NOMO-1 treated with dmso at 0.1 percent for 144 hours (cell line): ENCODE data around the gene PLXNA4.

Experiments used
- DNase-seq: peaks from one replicate; lab custom pipeline; 2025; ENCODE audit not compliant: unreplicated experiment; lab: John Stamatoyannopoulos, UW

The PLXNA4 gene

GRCh38 chr7:132154695-132155471 lies 421.4 kb downstream of the PLXNA4 start:
- DNase-seq: no peak

- DNase-seq: no peak
Measured at GRCh38 chr7:132154248-132154647, 422.0 kb downstream of the PLXNA4 start.

- DNase-seq: no peak
Measured at GRCh38 chr7:132152131-132152889, 424.0 kb downstream of the PLXNA4 start.

- no peak for DNase-seq
Measured at GRCh38 chr7:132150711-132151110, 425.6 kb downstream of the PLXNA4 start.

- DNase-seq: no peak
Measured at GRCh38 chr7:132149436-132150304, 426.6 kb downstream of the PLXNA4 start.

- DNase-seq: no peak
Measured at GRCh38 chr7:132148876-132149275, 427.4 kb downstream of the PLXNA4 start.

- no peak for DNase-seq
Measured at GRCh38 chr7:132145466-132145865, 430.8 kb downstream of the PLXNA4 start.

GRCh38 chr7:132145063-132145462 lies 431.2 kb downstream of the PLXNA4 start:
- DNase-seq: no peak

- DNase-seq: no peak
Measured at GRCh38 chr7:132142006-132142405, 434.3 kb downstream of the PLXNA4 start.

- no peak for DNase-seq
Measured at GRCh38 chr7:132141109-132141508, 435.2 kb downstream of the PLXNA4 start.

GRCh38 chr7:132140341-132140740 lies 435.9 kb downstream of the PLXNA4 start:
- DNase-seq: no peak

GRCh38 chr7:132138817-132139216 lies 437.5 kb downstream of the PLXNA4 start:
- no peak for DNase-seq

- DNase-seq: no peak
Measured at GRCh38 chr7:132137681-132138080, 438.6 kb downstream of the PLXNA4 start.

- no peak for DNase-seq
Measured at GRCh38 chr7:132135746-132136385, 440.4 kb downstream of the PLXNA4 start.

- no peak for DNase-seq
Measured at GRCh38 chr7:132134814-132135445, 441.3 kb downstream of the PLXNA4 start.

- no peak for DNase-seq
Measured at GRCh38 chr7:132133501-132133900, 442.8 kb downstream of the PLXNA4 start.

GRCh38 chr7:132131196-132131595 lies 445.1 kb downstream of the PLXNA4 start:
- DNase-seq: no peak

- no peak for DNase-seq
Measured at GRCh38 chr7:132130497-132130896, 445.8 kb downstream of the PLXNA4 start.

GRCh38 chr7:132125872-132126595 lies 450.2 kb downstream of the PLXNA4 start:
- no peak for DNase-seq

GRCh38 chr7:132125096-132125495 lies 451.2 kb downstream of the PLXNA4 start:
- DNase-seq: no peak
